ENCODE data around the gene F7. TPM values are rescaled to one million over a fixed set of nuclear protein-coding genes. Genes with fewer than 3 reads are reported as not detected.
A peak's percentile ranks its signal among the peaks of the same experiment; 100 is the strongest.
"Not testable (repeated sequence)": the region's sequence is repeated elsewhere in the genome, so short reads cannot be mapped to it uniquely, and the experiment has no call there.

F7 gene
- total and polyA plus RNA-seq, 4 donors: 0.04 to 0.26 (median 0.14) TPM

DNA sequence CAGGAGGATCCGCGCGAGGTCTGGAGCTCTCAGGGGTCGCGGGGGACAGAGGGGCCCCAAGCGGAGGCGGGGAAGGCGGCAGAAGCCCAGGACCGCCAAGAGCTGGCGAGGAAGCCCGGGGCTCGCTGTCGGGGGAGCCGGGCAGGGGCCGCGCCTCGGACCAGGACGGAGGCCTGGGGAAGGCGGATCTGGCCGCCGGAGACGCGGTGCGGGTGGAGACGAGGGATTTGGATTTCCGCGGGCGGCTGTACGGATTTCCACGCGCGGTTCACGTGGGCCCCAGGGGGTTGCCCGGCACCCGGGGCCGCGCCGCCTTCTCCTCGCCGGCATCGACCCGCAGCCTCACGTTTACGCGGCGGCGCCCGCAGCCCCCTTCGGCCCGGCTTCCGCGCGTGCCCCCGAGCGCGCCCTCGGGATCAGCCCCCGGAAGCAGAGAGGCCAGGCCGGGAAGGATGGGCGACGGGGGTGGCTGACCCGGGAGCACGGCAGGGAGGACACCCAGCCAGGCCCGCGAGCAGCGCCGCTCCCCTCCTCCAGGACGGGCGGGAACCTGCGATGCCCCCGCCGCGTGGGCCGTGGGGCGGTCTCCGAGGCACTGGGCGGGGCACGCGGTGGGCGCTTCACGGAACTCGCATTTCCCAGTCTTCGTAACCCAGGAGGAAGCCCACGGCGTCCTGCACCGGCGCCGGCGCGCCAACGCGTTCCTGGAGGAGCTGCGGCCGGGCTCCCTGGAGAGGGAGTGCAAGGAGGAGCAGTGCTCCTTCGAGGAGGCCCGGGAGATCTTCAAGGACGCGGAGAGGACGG lies 4.7 kb downstream of the F7 start:
- DNase-seq: peak in 1 of 3 donors; percentile 46
- Histone ChIP-seq H3K4me1 (ENCODE audit: control insufficient read depth in 5 of 5, insufficient read depth in 5 of 5, low read length in 5 of 5) (peaks cover 0 to 17% (median 3%) of the 10 kb centered on the region in 5 donors), H3K36me3 (ENCODE audit: control insufficient read depth in 4 of 4, insufficient read depth in 4 of 4, low read length in 4 of 4) (no peaks in the 10 kb centered on the region), H3K4me3 (peak overlapping the region; percentile 13), H3K27ac (ENCODE audit: low read depth in 1 of 2, low read length in 1 of 2) (no peak overlapping the region), H3K27me3 (ENCODE audit: control insufficient read depth in 3 of 3, insufficient read depth in 3 of 3, low read length in 2 of 3) (peaks cover 3 to 14% (median 14%) of the 10 kb centered on the region in 3 donors), H3K9me3 (ENCODE audit: control insufficient read depth in 4 of 4, insufficient read depth in 3 of 4, low read length in 3 of 4) (peaks cover 0 to 6% (median 0%) of the 10 kb centered on the region in 4 donors), H3K9ac (ENCODE audit: insufficient read depth in 1 of 2, low read length in 2 of 2) (no peak overlapping the region)
- ATAC-seq (ENCODE audit: insufficient read depth, low FRiP score): peak; percentile 19
- WGBS, 2 donors: 1 to 2% methylated on average over 83 to 99 of the region's 99 CpGs
- TF ChIP-seq, protein P1, sequence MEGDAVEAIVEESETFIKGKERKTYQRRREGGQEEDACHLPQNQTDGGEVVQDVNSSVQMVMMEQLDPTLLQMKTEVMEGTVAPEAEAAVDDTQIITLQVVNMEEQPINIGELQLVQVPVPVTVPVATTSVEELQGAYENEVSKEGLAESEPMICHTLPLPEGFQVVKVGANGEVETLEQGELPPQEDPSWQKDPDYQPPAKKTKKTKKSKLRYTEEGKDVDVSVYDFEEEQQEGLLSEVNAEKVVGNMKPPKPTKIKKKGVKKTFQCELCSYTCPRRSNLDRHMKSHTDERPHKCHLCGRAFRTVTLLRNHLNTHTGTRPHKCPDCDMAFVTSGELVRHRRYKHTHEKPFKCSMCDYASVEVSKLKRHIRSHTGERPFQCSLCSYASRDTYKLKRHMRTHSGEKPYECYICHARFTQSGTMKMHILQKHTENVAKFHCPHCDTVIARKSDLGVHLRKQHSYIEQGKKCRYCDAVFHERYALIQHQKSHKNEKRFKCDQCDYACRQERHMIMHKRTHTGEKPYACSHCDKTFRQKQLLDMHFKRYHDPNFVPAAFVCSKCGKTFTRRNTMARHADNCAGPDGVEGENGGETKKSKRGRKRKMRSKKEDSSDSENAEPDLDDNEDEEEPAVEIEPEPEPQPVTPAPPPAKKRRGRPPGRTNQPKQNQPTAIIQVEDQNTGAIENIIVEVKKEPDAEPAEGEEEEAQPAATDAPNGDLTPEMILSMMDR (IDR thresholded peaks at IDR 0.05; ENCODE audit: control extremely low read depth, extremely low read depth): no peak

DNA sequence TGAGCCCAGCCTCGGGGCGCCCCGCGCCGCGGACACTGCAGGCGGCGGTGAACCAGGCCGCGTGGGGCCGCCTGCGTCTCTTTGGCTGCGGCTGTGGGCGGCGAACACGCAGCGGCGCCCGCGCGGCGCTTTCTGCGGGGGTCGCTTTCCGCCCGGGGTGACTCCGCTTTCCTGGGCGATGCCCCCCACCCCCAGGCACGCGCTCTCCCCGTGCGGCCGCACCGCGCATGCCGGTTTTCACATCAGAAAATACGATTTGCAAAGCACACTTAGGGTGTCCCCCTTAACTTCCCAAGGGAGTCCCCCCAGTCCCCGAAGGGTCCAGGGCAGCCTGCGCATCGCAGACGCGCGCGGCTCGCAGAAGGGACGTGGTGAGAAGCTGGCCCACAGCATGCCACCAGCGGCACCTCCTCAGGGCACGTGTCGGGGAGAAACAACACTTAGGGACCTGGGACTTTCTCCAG lies 5.3 kb downstream of the F7 start:
- Histone ChIP-seq H3K4me1 (ENCODE audit: control insufficient read depth in 5 of 5, insufficient read depth in 5 of 5, low read length in 5 of 5) (peaks cover 0 to 12% (median 0%) of the 10 kb centered on the region in 5 donors), H3K9ac (ENCODE audit: insufficient read depth in 1 of 2, low read length in 2 of 2) (no peak overlapping the region), H3K4me3 (no peak overlapping the region), H3K9me3 (ENCODE audit: control insufficient read depth in 4 of 4, insufficient read depth in 3 of 4, low read length in 3 of 4) (peaks cover 0 to 6% (median 0%) of the 10 kb centered on the region in 4 donors), H3K36me3 (ENCODE audit: control insufficient read depth in 4 of 4, insufficient read depth in 4 of 4, low read length in 4 of 4) (no peaks in the 10 kb centered on the region), H3K27ac (ENCODE audit: low read depth in 1 of 2, low read length in 1 of 2) (no peak overlapping the region), H3K27me3 (ENCODE audit: control insufficient read depth in 3 of 3, insufficient read depth in 3 of 3, low read length in 2 of 3) (peaks cover 3 to 14% (median 14%) of the 10 kb centered on the region in 3 donors)
- TF ChIP-seq, protein P1 (IDR thresholded peaks at IDR 0.05; ENCODE audit: control extremely low read depth, extremely low read depth): no peak
- peak in 1 of 3 donors; percentile 51 for DNase-seq
- WGBS, 2 donors: 20 to 26% methylated on average over 35 to 49 of the region's 49 CpGs
- ATAC-seq (ENCODE audit: insufficient read depth, low FRiP score): no peak

DNA sequence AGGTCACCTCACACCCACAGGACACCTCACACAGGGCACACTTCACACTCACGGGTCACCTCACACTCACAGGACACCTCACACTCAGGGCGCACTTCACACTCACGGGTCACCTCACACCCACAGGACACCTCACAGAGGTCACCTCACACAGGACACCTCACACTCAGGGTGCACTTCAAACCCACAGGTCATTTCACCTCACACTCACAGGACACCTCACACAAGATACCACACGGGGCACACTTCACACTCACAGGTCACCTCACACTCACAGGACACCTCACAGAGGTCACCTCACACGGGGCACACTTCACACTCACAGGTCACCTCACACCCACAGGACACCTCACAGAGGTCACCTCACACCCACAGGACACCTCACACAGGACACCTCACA lies 6.2 kb downstream of the F7 start:
- not testable (repeated sequence) for H3K9ac ChIP-seq (ENCODE audit: insufficient read depth in 1 of 2, low read length in 2 of 2); H3K36me3 ChIP-seq (ENCODE audit: control insufficient read depth in 4 of 4, insufficient read depth in 4 of 4, low read length in 4 of 4); H3K4me3 ChIP-seq; H3K27ac ChIP-seq (ENCODE audit: low read depth in 1 of 2, low read length in 1 of 2); ATAC-seq (ENCODE audit: insufficient read depth, low FRiP score); H3K9me3 ChIP-seq (ENCODE audit: control insufficient read depth in 4 of 4, insufficient read depth in 3 of 4, low read length in 3 of 4)
- WGBS, 2 donors: 89 to 91% methylated on average over 5 of the region's 5 CpGs
- peak in 2 of 3 donors; percentile 9 to 21 for DNase-seq
- peaks cover 0 to 11% (median 0%) of the 10 kb centered on the region in 5 donors for H3K4me1 ChIP-seq (ENCODE audit: control insufficient read depth in 5 of 5, insufficient read depth in 5 of 5, low read length in 5 of 5)
- H3K27me3 ChIP-seq (ENCODE audit: control insufficient read depth in 3 of 3, insufficient read depth in 3 of 3, low read length in 2 of 3): peaks cover 3 to 14% (median 14%) of the 10 kb centered on the region in 3 donors

DNA sequence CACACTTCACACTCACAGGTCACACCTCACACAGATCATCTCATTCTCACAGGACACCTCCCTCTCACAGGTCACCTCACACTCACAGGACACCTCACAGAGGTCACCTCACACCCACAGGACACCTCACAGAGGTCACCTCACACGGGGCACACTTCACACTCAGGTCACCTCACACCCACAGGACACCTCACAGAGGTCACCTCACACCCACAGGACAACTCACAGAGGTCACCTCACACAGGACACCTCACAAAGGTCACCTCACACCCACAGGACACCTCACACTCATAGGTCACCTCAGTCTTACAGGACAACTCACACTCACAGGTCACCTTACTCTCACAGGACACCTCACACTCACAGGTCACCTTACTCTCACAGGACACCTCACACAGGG lies 6.9 kb downstream of the F7 start:
- H3K9me3 ChIP-seq (ENCODE audit: control insufficient read depth in 4 of 4, insufficient read depth in 3 of 4, low read length in 3 of 4); H3K9ac ChIP-seq (ENCODE audit: insufficient read depth in 1 of 2, low read length in 2 of 2); ATAC-seq (ENCODE audit: insufficient read depth, low FRiP score); H3K4me3 ChIP-seq; H3K27ac ChIP-seq (ENCODE audit: low read depth in 1 of 2, low read length in 1 of 2); H3K36me3 ChIP-seq (ENCODE audit: control insufficient read depth in 4 of 4, insufficient read depth in 4 of 4, low read length in 4 of 4): not testable (repeated sequence)
- Histone ChIP-seq H3K4me1 (ENCODE audit: control insufficient read depth in 5 of 5, insufficient read depth in 5 of 5, low read length in 5 of 5) (peaks cover 0 to 11% (median 0%) of the 10 kb centered on the region in 5 donors), H3K27me3 (ENCODE audit: control insufficient read depth in 3 of 3, insufficient read depth in 3 of 3, low read length in 2 of 3) (peaks cover 3 to 14% (median 14%) of the 10 kb centered on the region in 3 donors)
- WGBS, 2 donors: 78 to 79% methylated on average over 1 of the region's 1 CpG
- peak in 1 of 3 donors; percentile 8 for DNase-seq
